A673 (cell line): ENCODE measurements around the gene SMIM35. TPM values are rescaled to one million over a fixed set of nuclear protein-coding genes. Genes with fewer than 3 reads are reported as not detected.
"Not testable (repeated sequence)": the region's sequence is repeated elsewhere in the genome, so short reads cannot be mapped to it uniquely, and the experiment has no call there.

Experiments
- BruUV-seq: library from RNA; stranded (reverse); fragments of 400-500 nt; replicated peaks from 2 replicates; lab custom pipeline; 2021; lab: Mats Ljungman, UMichigan
- CTCF ChIA-PET: fragments of 300-600 bp; sonication (Branson Sonifier 250); formaldehyde crosslinking; loops from one replicate; lab custom pipeline; 2022; ENCODE audit warnings: antibody characterized with exemption; lab: Charles Lee
- POLR2A ChIA-PET: fragments of 300-600 bp; sonication (Branson Sonifier 250); formaldehyde crosslinking; loops from one replicate; lab custom pipeline; 2022; ENCODE audit warnings: antibody characterized with exemption; ENCODE audit not compliant: low non-redundant PET; lab: Charles Lee
- DNase-seq: peaks from one replicate; pipeline ENCODE4 v3.0.0-alpha.2; 2015; ENCODE audit warnings: low spot score
- H3K27ac ChIP-seq: fragments of 200-600 bp; sonication (generic); 2 replicates; pipeline ENCODE4 v1.5.1; 2016; ENCODE audit warnings: mixed run types, low read depth, mild to moderate bottlenecking, mixed read lengths, antibody characterized with exemption, low read length; ENCODE audit not compliant: poor library complexity, severe bottlenecking
- H3K27me3 ChIP-seq: fragments of 200-600 bp; sonication (generic); replicated peaks from 2 replicates; pipeline ENCODE4 v1.6.1; 2017; ENCODE audit warnings: mixed run types, low read depth, mild to moderate bottlenecking, mixed read lengths, antibody characterized with exemption, low read length; ENCODE audit not compliant: insufficient read depth, poor library complexity
- H3K36me3 ChIP-seq: fragments of 200-600 bp; sonication (generic); 2 replicates; pipeline ENCODE4 v1.6.1; 2016; ENCODE audit warnings: mixed run types, mild to moderate bottlenecking, mixed read lengths, antibody characterized with exemption, low read length; ENCODE audit not compliant: insufficient read depth, poor library complexity, severe bottlenecking
- H3K4me1 ChIP-seq: fragments of 200-600 bp; sonication (generic); 2 replicates; pipeline ENCODE4 v1.6.1; 2017; ENCODE audit warnings: mixed run types, mild to moderate bottlenecking, mixed read lengths, antibody characterized with exemption, low read length; ENCODE audit not compliant: insufficient read depth, poor library complexity, severe bottlenecking
- H3K4me3 ChIP-seq: fragments of 200-600 bp; sonication (generic); 2 replicates; pipeline ENCODE4 v1.5.1; 2016; ENCODE audit warnings: low read depth, mixed run types, mild to moderate bottlenecking, mixed read lengths, low read length; ENCODE audit not compliant: poor library complexity, severe bottlenecking
- H3K9me3 ChIP-seq: fragments of 200-600 bp; sonication (generic); 2 replicates; pipeline ENCODE4 v1.6.1; 2016; ENCODE audit warnings: mixed run types, low read depth, mild to moderate bottlenecking, mixed read lengths, antibody characterized with exemption, low read length; ENCODE audit not compliant: poor library complexity, severe bottlenecking
- EZH2 ChIP-seq: fragments of 200-600 bp; sonication (generic); IDR thresholded peaks from 2 replicates; pipeline ENCODE4 v1.6.1; 2017; ENCODE audit warnings: borderline replicate concordance, low read depth, mild to moderate bottlenecking, mixed read lengths, antibody characterized with exemption, low read length; ENCODE audit not compliant: poor library complexity, severe bottlenecking
- intact Hi-C: fragments of 100-400 bp; cut with micrococcal nuclease; formaldehyde crosslinking; loops from one replicate; pipeline ENCODE4 v1.10.0; 2022; ENCODE audit not compliant: unreplicated experiment
- total RNA-seq: library from RNA; stranded (reverse); gene quantifications from 2 replicates; pipeline ENCODE4 v1.2.3, GENCODE V29; 2021
- TF ChIP-seq, protein P1 (sequence below): fragments of 300-800, 200-600 bp; sonication (generic); conservative IDR thresholded peaks from 2 replicates; pipeline ENCODE4 v1.5.1; 2017; ENCODE audit warnings: low read depth, mild to moderate bottlenecking, antibody characterized with exemption, low read length, moderate library complexity, mixed read lengths

SMIM35 gene
- total RNA-seq, 1 experiment from 2014 or later, result not detected

DNA sequence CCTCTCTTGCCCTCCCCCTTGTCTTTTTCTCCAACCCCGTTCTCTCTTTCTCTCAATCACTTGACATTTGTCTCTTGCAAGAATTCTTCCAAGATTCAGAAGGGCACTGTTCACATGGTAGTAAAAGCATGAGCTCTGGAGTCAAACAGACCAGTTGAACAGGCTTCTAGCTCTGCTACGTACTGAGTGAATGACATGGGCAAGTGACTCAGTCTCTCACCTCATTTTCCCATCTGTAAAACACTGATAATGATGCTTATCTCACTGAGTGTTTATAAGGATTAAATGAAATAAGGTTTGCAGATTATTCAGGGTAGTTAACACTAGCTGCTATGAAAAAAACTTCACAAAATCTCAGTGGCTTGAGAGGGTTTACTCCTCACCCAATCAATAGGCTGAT, 106.5 kb downstream of the SMIM35 start:
- DNase-seq, result no peak
- intact Hi-C loops, result no loop called here
- no TSS peak for BruUV-seq
- H3K4me3 ChIP-seq, result no peak overlapping the region
- H3K36me3 ChIP-seq, result no peaks in the 10 kb centered on the region
- peaks cover 30% of the 10 kb centered on the region for H3K27me3 ChIP-seq
- H3K27ac ChIP-seq, result no peak overlapping the region
- H3K4me1 ChIP-seq, result no peaks in the 10 kb centered on the region
- CTCF ChIA-PET, result no interaction called here
- TF ChIP-seq EZH2, result no peak
- TF ChIP-seq, protein P1, sequence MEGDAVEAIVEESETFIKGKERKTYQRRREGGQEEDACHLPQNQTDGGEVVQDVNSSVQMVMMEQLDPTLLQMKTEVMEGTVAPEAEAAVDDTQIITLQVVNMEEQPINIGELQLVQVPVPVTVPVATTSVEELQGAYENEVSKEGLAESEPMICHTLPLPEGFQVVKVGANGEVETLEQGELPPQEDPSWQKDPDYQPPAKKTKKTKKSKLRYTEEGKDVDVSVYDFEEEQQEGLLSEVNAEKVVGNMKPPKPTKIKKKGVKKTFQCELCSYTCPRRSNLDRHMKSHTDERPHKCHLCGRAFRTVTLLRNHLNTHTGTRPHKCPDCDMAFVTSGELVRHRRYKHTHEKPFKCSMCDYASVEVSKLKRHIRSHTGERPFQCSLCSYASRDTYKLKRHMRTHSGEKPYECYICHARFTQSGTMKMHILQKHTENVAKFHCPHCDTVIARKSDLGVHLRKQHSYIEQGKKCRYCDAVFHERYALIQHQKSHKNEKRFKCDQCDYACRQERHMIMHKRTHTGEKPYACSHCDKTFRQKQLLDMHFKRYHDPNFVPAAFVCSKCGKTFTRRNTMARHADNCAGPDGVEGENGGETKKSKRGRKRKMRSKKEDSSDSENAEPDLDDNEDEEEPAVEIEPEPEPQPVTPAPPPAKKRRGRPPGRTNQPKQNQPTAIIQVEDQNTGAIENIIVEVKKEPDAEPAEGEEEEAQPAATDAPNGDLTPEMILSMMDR, result no peak
- no peaks in the 10 kb centered on the region for H3K9me3 ChIP-seq
- POLR2A ChIA-PET, result no interaction called here

DNA sequence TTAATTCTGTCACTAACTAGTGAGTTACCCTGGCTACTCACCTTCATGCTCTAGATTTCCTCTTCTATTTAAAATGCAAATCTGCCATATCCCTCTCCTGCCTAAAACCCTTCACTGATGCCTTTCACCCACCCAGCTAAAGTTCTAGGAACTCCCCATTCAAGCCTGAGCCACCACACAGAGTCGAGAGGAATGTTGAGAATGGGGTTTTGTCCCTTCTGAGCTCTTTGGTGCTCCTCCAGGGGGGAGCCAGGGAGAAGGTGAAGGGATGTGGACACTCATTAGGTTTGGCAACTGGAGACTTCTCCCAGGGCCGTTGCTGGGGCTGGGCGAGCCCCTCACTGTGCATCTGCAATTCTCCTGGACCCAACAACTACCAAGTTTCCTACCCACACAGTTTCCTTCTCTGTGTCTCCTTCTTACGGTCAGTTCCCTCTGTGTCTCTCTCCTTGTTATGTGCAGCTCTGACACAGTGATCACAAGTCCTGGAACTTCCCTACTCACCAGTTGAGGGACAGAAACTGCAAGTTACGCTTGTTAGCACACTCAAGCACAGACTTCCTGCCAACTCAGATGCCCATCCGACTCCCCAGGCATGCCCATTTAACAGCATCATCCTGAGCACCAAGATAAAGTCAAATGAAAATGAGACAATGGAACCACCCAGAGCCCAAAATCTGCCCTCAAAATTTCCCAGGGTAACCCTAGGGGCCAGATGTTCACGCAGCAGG, 107.1 kb downstream of the SMIM35 start:
- DNase-seq, result no peak
- no peak for TF ChIP-seq EZH2
- TF ChIP-seq, protein P1, result no peak
- CTCF ChIA-PET, result no interaction called here
- H3K36me3 ChIP-seq, result no peaks in the 10 kb centered on the region
- no peak overlapping the region for H3K4me3 ChIP-seq
- no TSS peak for BruUV-seq
- peaks cover 25% of the 10 kb centered on the region for H3K27me3 ChIP-seq
- POLR2A ChIA-PET, result no interaction called here
- H3K4me1 ChIP-seq, result no peaks in the 10 kb centered on the region
- no peak overlapping the region for H3K27ac ChIP-seq
- intact Hi-C loops, result no loop called here
- no peaks in the 10 kb centered on the region for H3K9me3 ChIP-seq

DNA sequence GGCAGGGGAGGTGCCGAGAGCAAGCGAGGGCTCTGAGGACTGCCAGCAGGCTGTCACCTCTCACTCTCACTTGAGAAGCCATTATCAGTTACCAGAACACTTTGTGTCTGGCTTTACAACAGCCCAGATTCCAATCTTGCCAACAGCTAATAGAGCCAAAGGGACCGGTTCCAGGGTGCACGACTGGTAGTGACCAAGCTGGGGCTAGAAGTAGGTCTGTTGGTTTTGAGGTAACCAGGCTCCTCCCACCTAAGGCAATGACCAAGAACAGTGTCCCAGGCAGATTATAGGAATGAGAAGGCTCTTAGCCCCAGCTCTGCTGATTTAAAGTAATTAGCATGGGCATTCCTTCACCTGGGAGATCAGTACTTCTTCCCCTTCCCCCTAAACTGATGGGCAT, 107.8 kb downstream of the SMIM35 start:
- Histone ChIP-seq H3K27ac (no peak overlapping the region), H3K27me3 (peaks cover 19% of the 10 kb centered on the region), H3K4me1 (no peaks in the 10 kb centered on the region), H3K4me3 (no peak overlapping the region), H3K9me3 (no peaks in the 10 kb centered on the region), H3K36me3 (no peaks in the 10 kb centered on the region)
- ChIA-PET POLR2A (no interaction called here), CTCF (no interaction called here)
- intact Hi-C loops, result no loop called here
- TF ChIP-seq, protein P1, result no peak
- no peak for TF ChIP-seq EZH2
- DNase-seq, result no peak
- no TSS peak for BruUV-seq

DNA sequence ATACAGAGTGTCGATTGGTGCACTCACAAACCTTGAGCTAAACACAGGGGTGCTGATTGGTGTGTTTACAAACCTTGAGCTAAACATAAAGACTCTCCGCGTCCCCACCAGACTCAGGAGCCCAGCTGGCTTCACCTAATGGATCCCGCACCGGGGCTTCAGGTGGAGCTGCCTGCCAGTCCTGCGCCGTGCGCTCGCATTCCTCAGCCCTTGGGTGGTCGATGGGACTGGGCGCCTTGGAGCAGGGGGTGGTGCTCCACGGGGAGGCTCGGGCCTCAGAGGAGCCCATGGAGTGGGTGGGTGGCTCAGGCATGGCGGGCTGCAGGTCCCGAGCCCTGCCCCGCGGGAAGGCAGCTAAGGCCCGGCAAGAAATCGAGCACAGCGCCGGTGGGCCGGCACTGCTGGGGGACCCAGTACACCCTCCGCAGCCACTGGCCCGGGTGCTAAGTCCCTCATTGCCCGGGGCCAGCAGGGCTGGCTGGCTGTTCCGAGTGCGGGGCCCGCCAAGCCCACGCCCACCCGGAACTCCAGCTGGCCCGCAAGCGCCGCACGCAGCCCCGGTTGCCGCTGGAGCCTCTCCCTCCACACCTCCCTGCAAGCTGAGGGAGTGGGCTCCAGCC, 108.4 kb downstream of the SMIM35 start:
- intact Hi-C loops, CTCF ChIA-PET, H3K4me1 ChIP-seq, BruUV-seq, H3K9me3 ChIP-seq, H3K4me3 ChIP-seq, H3K36me3 ChIP-seq, DNase-seq, H3K27ac ChIP-seq: not testable (repeated sequence)
- peaks cover 18% of the 10 kb centered on the region for H3K27me3 ChIP-seq
- POLR2A ChIA-PET, result interaction anchor here (0.6 kb wide), 1 partner anchor 17 kb away, joined by 3 read pairs; no protein-coding TSS in a partner anchor

DNA sequence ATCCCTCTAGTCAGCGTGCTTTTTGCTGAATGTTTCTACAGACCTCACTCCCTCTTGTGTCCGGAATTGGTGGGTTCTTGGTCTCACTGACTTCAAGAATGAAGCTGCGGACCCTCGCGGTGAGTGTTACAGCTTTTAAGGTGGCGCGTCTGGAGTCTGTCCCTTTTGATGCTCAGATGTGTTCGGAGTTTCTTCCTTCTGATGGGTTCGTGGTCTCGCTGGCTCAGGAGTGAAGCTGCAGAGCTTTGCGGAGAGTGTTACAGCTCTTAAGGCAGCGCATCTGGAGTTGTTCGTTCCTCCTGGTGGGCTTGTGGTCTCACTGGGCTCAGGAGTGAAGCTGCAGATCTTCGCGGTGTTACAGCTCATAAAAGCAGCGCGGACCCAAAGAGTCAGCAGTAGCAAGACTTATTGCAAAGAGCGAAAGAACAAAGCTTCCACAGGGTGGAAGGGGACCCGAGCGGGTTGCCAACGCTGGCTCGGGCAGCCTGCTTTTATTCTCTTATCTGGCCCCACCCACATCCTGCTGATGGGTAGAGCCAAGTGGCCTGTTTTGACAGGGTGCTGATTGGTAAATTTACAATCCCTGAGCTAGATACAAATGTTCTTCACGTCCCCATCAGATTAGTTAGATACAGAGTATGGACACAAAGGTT, 109.0 kb downstream of the SMIM35 start:
- H3K27ac ChIP-seq, H3K9me3 ChIP-seq, DNase-seq, H3K36me3 ChIP-seq, intact Hi-C loops, H3K4me1 ChIP-seq, CTCF ChIA-PET, BruUV-seq, H3K4me3 ChIP-seq: not testable (repeated sequence)
- H3K27me3 ChIP-seq, result peaks cover 18% of the 10 kb centered on the region
- POLR2A ChIA-PET, result interaction anchor here (0.6 kb wide), 1 partner anchor 17 kb away, joined by 3 read pairs; no protein-coding TSS in a partner anchor
